DOHH2 (cell line): ENCODE results near the gene BLOC1S1.
A peak's percentile ranks its signal among the peaks of the same experiment; 100 is the strongest.

ENCODE experiments used
- H3F3A ChIP-seq: fragments of 200-600 bp; sonication (generic), shearing (Covaris generic); 2 replicates; pipeline ENCODE4 v1.6.0; 2016; ENCODE audit warnings: antibody characterized with exemption, mild to moderate bottlenecking; ENCODE audit not compliant: control insufficient read depth, insufficient read depth
- H3K27ac ChIP-seq: fragments of 200-600 bp; sonication (generic); 2 replicates; pipeline ENCODE4 v1.5.1; 2014; ENCODE audit warnings: low read depth, mild to moderate bottlenecking, low read length, moderate library complexity
- H3K27me3 ChIP-seq: fragments of 200-600 bp; sonication (generic); 2 replicates; pipeline ENCODE4 v1.6.1; 2014; ENCODE audit warnings: mild to moderate bottlenecking, low read length, mixed read lengths; ENCODE audit not compliant: control insufficient read depth
- H3K36me3 ChIP-seq: fragments of 200-600 bp; sonication (generic); 2 replicates; pipeline ENCODE4 v1.6.1; 2014; ENCODE audit warnings: mild to moderate bottlenecking, low read length, moderate library complexity, mixed read lengths; ENCODE audit not compliant: control insufficient read depth
- H3K4me1 ChIP-seq: fragments of 200-600 bp; sonication (generic); 2 replicates; pipeline ENCODE4 v1.6.1; 2014; ENCODE audit warnings: mild to moderate bottlenecking, low read length, mixed read lengths; ENCODE audit not compliant: control insufficient read depth
- H3K4me2 ChIP-seq: fragments of 200-600 bp; sonication (generic); 2 replicates; pipeline ENCODE4 v1.6.0; 2014; ENCODE audit warnings: mild to moderate bottlenecking, low read length, moderate library complexity
- H3K4me3 ChIP-seq: fragments of 200-600 bp; sonication (generic); 2 replicates; pipeline ENCODE4 v1.5.1; 2014; ENCODE audit warnings: mild to moderate bottlenecking, low read length, mixed read lengths
- H3K79me2 ChIP-seq: fragments of 200-600 bp; sonication (generic); 2 replicates; pipeline ENCODE4 v1.6.1; 2014; ENCODE audit warnings: mild to moderate bottlenecking, low read length, mixed read lengths; ENCODE audit not compliant: control insufficient read depth
- H3K9me2 ChIP-seq: fragments of 200-600 bp; sonication (generic); replicated peaks from 2 replicates; pipeline ENCODE4 v1.6.1; 2014; ENCODE audit warnings: mild to moderate bottlenecking, low read length, mixed read lengths; ENCODE audit not compliant: control insufficient read depth
- H3K9me3 ChIP-seq: fragments of 200-600 bp; sonication (generic); 2 replicates; pipeline ENCODE4 v1.6.1; 2014; ENCODE audit warnings: antibody characterized with exemption, low read length, mixed read lengths; ENCODE audit not compliant: control insufficient read depth, insufficient read depth
- H4K20me1 ChIP-seq: fragments of 200-600 bp; sonication (generic); 2 replicates; pipeline ENCODE4 v1.6.0; 2014; ENCODE audit warnings: low read depth, mild to moderate bottlenecking, antibody characterized with exemption, low read length, moderate library complexity; ENCODE audit not compliant: control insufficient read depth, insufficient read depth
- CTCF ChIP-seq: fragments of 200-600 bp; sonication (generic); IDR thresholded peaks from one replicate; pipeline ENCODE4 v1.5.1; 2014; ENCODE audit warnings: antibody characterized with exemption, mild to moderate bottlenecking, low read depth, low read length; ENCODE audit not compliant: poor library complexity, severe bottlenecking
- EZH2phosphoT487 ChIP-seq: fragments of 200-600 bp; sonication (generic); IDR thresholded peaks from 2 replicates; pipeline ENCODE4 v1.6.1; 2017; ENCODE audit warnings: borderline replicate concordance, mild to moderate bottlenecking, antibody characterized with exemption, low read length, moderate library complexity, mixed read lengths

Gene BLOC1S1

GRCh38 chr12:55679691-55680090, 36.2 kb upstream of the BLOC1S1 start:
- Histone ChIP-seq H3F3A (0 out of 2 replicates have a peak, but pooled peaks cover 2% of the 10 kb centered on the region), H3K9me2 (no peaks in the 10 kb centered on the region), H3K79me2 (no peaks in the 10 kb centered on the region), H3K36me3 (no peaks in the 10 kb centered on the region), H3K9me3 (no peaks in the 10 kb centered on the region), H3K27ac (no peak overlapping the region), H3K27me3 (peaks cover 8% of the 10 kb centered on the region), H4K20me1 (no peaks in the 10 kb centered on the region), H3K4me2 (no peak overlapping the region), H3K4me1 (peaks cover 25% of the 10 kb centered on the region), H3K4me3 (no peak overlapping the region)
- TF ChIP-seq EZH2phosphoT487 (no peak), CTCF (no peak)

- Histone ChIP-seq H3K4me1 (peaks cover 22% of the 10 kb centered on the region), H3F3A (0 out of 2 replicates have a peak, but pooled peaks cover 2% of the 10 kb centered on the region), H3K9me2 (no peaks in the 10 kb centered on the region), H3K27ac (no peak overlapping the region), H3K79me2 (no peaks in the 10 kb centered on the region), H3K9me3 (no peaks in the 10 kb centered on the region), H4K20me1 (no peaks in the 10 kb centered on the region), H3K27me3 (peaks cover 8% of the 10 kb centered on the region), H3K36me3 (no peaks in the 10 kb centered on the region), H3K4me2 (peak overlapping the region; percentile 51), H3K4me3 (peak overlapping the region; percentile 19)
- peak; percentile 44 for TF ChIP-seq CTCF
- TF ChIP-seq EZH2phosphoT487, result no peak
Observed at GRCh38 chr12:55681142-55682077, 34.4 kb upstream of the BLOC1S1 start.

DNA sequence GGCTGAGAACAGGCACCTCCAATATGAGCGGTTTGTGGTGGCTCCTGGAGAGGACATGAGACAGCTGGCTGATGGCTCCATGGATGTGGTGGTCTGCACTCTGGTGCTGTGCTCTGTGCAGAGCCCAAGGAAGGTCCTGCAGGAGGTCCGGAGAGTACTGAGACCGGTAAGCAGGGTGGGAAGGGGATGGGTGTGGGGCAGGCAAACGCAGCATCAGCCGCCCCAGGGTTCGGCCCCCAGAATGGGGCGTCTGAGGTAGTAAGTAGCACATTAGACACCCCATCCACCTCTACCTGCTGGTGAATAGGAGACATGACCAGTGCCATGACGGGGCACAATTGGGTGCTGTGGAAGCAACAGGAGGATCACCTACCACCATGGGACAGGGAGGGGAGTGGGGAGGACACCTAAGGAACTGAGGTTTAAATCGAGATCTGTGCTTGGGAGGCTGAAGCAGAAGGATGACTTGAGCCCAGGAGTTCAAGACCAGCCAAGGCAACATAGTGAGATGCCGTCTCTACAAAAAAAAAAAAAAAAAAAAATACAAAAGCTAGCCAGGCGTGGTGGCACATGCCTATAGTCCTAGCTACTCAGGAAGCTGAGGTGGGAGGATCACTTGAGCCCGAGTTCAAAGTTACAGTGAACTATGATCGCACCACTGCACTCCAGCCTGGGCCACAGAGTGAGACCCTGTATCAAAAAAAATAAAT, 33.6 kb upstream of the BLOC1S1 start:
- TF ChIP-seq CTCF (no peak), EZH2phosphoT487 (no peak)
- Histone ChIP-seq H3F3A (0 out of 2 replicates have a peak, but pooled peaks cover 2% of the 10 kb centered on the region), H3K4me1 (peaks cover 22% of the 10 kb centered on the region), H3K4me2 (peak overlapping the region; percentile 51), H3K4me3 (peak overlapping the region; percentile 19), H4K20me1 (no peaks in the 10 kb centered on the region), H3K27me3 (peaks cover 8% of the 10 kb centered on the region), H3K9me3 (no peaks in the 10 kb centered on the region), H3K9me2 (no peaks in the 10 kb centered on the region), H3K36me3 (no peaks in the 10 kb centered on the region), H3K79me2 (no peaks in the 10 kb centered on the region), H3K27ac (no peak overlapping the region)
